Fibroblast of skin of right quadriceps (primary cell): ENCODE data around the gene TEAD3.
A peak's percentile ranks its signal among the peaks of the same experiment; 100 is the strongest.
"Not testable (repeated sequence)": the region's sequence is repeated elsewhere in the genome, so short reads cannot be mapped to it uniquely, and the experiment has no call there.

ENCODE experiments used
- DNase-seq: peaks from one replicate; pipeline ENCODE4 v3.0.0-alpha.2; 2013

TEAD3 gene

GRCh38 chr6:35445691-35446090, 51.2 kb downstream of the TEAD3 start:
- no peak for DNase-seq

GRCh38 chr6:35443341-35444030, 53.4 kb downstream of the TEAD3 start:
- DNase-seq = no peak

- no peak for DNase-seq
Observed at GRCh38 chr6:35442693-35443092, 54.2 kb downstream of the TEAD3 start.

GRCh38 chr6:35441642-35442041, 55.2 kb downstream of the TEAD3 start:
- no peak for DNase-seq

GRCh38 chr6:35441205-35441604, 55.7 kb downstream of the TEAD3 start:
- DNase-seq = no peak

- DNase-seq = no peak
Observed at GRCh38 chr6:35439308-35439707, 57.6 kb downstream of the TEAD3 start.

- not testable (repeated sequence) for DNase-seq
Observed at GRCh38 chr6:35438378-35439065, 58.4 kb downstream of the TEAD3 start.

- DNase-seq = no peak
Observed at GRCh38 chr6:35436071-35436857, 60.6 kb downstream of the TEAD3 start.

GRCh38 chr6:35435074-35435837, 61.6 kb downstream of the TEAD3 start:
- DNase-seq = no peak

- DNase-seq = not testable (repeated sequence)
Observed at GRCh38 chr6:35432702-35433101, 64.2 kb downstream of the TEAD3 start.

- DNase-seq = no peak
Observed at GRCh38 chr6:35432291-35432690, 64.6 kb downstream of the TEAD3 start.

GRCh38 chr6:35429463-35429862, 67.4 kb downstream of the TEAD3 start:
- DNase-seq = no peak

GRCh38 chr6:35428421-35429149, 68.3 kb downstream of the TEAD3 start:
- DNase-seq = peak; percentile 23

GRCh38 chr6:35427851-35428321, 69.0 kb downstream of the TEAD3 start:
- peak; percentile 90 for DNase-seq

GRCh38 chr6:35427435-35427834, 69.4 kb downstream of the TEAD3 start:
- no peak for DNase-seq

GRCh38 chr6:35426074-35426473, 70.8 kb downstream of the TEAD3 start:
- no peak for DNase-seq

- peak; percentile 97 for DNase-seq
Observed at GRCh38 chr6:35425284-35425683, 71.6 kb downstream of the TEAD3 start.
